ENCODE data around the gene PSMF1. TPM values are rescaled to one million over a fixed set of nuclear protein-coding genes. Genes with fewer than 3 reads are reported as not detected.

PSMF1 gene
- total and polyA plus RNA-seq, 2 of the 13 experiments (the other 11 are each of a cell fraction or from before 2014, with no cell fraction given): 82.5 to 86.0 TPM

DNA sequence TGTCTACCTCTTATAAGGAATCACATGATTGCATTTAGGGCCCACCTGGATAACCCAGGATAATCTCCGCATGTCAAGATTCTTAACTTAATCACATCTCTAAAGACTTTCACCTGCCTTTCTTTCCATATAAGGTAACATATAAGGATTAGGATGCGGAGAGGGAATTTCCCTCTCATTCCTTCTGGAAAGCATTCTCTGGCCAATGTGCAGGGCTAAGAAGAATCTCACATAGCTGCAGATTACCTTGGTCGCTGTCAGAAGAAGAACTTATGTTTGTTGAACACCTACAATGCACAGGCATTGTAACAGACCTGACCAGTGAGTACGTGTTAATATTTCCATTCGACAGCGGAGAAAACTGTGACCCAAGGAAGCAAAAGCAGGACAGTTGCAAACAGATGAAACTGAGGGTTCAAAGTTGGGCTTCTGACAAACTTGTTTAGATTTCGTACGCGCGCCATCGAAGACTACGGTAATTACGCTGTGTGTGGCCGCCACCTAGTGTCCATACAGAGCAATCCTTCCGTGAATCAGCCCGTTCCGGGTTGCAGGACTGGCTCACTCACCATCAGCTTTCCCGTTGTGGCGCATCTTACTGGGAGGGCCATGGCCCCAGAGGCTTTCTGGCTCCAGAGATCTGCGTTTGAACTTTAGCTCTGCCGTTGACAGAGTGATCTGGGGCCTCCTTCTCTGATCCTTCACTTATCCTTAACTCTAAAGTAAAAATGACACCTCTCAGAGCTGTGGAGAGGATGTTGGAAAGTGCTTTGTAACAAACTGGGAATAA lies 94.4 kb downstream of the PSMF1 start (continued):
- TF ChIP-seq, protein P1, sequence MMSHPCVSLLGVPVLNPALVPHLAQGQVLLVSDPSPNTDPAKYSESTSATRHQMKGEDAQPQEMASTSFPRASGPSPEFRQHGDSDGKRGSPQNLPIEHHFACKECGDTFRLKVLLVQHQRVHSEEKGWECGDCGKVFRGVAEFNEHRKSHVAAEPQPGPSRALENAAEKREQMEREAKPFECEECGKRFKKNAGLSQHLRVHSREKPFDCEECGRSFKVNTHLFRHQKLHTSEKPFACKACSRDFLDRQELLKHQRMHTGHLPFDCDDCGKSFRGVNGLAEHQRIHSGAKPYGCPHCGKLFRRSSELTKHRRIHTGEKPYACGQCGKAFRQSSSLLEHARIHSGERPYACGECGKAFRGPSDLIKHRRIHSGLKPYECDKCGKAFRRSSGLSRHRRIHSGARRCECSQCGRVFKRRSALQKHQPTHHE (CRISPR knock-in tag; IDR thresholded peaks at IDR 0.05; ENCODE audit: borderline replicate concordance): no peak
- TF ChIP-seq ZNF75D (CRISPR knock-in tag; IDR thresholded peaks at IDR 0.05; ENCODE audit: borderline replicate concordance) (no peak), CC2D1A (CRISPR knock-in tag; IDR thresholded peaks at IDR 0.05) (no peak), CEBPG (CRISPR knock-in tag; IDR thresholded peaks at IDR 0.05) (peak; percentile 41; the same call in 1 of the 2 replicates), SIX1 (CRISPR knock-in tag; IDR thresholded peaks at IDR 0.05; ENCODE audit: borderline replicate concordance) (no peak; the same call in 1 of the 2 replicates), NR2F2 (IDR thresholded peaks at IDR 0.05; ENCODE audit: borderline replicate concordance, low read depth) (no peak), PHF8 (CRISPR knock-in tag; IDR thresholded peaks at IDR 0.05) (no peak), ZSCAN9 (CRISPR knock-in tag; IDR thresholded peaks at IDR 0.05; ENCODE audit: borderline replicate concordance) (no peak), SPEN (CRISPR knock-in tag; IDR thresholded peaks at IDR 0.05; ENCODE audit: low read depth) (no peak), ZNF556 (CRISPR knock-in tag; IDR thresholded peaks at IDR 0.05; ENCODE audit: borderline replicate concordance) (peak; percentile 53; the same call in 1 of the 2 replicates), FOSL2 (CRISPR knock-in tag; IDR thresholded peaks at IDR 0.05) (peak; percentile 66), NCOA2 (CRISPR knock-in tag; IDR thresholded peaks at IDR 0.05) (peak; percentile 28; the same call in 1 of the 2 replicates), ZNF749 (CRISPR knock-in tag; IDR thresholded peaks at IDR 0.05; ENCODE audit: borderline replicate concordance) (no peak)
- TF ChIP-seq, protein P2, sequence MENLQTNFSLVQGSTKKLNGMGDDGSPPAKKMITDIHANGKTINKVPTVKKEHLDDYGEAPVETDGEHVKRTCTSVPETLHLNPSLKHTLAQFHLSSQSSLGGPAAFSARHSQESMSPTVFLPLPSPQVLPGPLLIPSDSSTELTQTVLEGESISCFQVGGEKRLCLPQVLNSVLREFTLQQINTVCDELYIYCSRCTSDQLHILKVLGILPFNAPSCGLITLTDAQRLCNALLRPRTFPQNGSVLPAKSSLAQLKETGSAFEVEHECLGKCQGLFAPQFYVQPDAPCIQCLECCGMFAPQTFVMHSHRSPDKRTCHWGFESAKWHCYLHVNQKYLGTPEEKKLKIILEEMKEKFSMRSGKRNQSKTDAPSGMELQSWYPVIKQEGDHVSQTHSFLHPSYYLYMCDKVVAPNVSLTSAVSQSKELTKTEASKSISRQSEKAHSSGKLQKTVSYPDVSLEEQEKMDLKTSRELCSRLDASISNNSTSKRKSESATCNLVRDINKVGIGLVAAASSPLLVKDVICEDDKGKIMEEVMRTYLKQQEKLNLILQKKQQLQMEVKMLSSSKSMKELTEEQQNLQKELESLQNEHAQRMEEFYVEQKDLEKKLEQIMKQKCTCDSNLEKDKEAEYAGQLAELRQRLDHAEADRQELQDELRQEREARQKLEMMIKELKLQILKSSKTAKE (CRISPR knock-in tag; IDR thresholded peaks at IDR 0.05; ENCODE audit: borderline replicate concordance): no peak
- TF ChIP-seq, protein P3, sequence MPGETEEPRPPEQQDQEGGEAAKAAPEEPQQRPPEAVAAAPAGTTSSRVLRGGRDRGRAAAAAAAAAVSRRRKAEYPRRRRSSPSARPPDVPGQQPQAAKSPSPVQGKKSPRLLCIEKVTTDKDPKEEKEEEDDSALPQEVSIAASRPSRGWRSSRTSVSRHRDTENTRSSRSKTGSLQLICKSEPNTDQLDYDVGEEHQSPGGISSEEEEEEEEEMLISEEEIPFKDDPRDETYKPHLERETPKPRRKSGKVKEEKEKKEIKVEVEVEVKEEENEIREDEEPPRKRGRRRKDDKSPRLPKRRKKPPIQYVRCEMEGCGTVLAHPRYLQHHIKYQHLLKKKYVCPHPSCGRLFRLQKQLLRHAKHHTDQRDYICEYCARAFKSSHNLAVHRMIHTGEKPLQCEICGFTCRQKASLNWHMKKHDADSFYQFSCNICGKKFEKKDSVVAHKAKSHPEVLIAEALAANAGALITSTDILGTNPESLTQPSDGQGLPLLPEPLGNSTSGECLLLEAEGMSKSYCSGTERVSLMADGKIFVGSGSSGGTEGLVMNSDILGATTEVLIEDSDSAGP (CRISPR knock-in tag; IDR thresholded peaks at IDR 0.05; ENCODE audit: borderline replicate concordance): no peak; the same call in 1 of the 2 replicates
- TF ChIP-seq, protein P4, sequence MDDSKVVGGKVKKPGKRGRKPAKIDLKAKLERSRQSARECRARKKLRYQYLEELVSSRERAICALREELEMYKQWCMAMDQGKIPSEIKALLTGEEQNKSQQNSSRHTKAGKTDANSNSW (CRISPR knock-in tag; IDR thresholded peaks at IDR 0.05; ENCODE audit: borderline replicate concordance): no peak
- TF ChIP-seq, protein P5, sequence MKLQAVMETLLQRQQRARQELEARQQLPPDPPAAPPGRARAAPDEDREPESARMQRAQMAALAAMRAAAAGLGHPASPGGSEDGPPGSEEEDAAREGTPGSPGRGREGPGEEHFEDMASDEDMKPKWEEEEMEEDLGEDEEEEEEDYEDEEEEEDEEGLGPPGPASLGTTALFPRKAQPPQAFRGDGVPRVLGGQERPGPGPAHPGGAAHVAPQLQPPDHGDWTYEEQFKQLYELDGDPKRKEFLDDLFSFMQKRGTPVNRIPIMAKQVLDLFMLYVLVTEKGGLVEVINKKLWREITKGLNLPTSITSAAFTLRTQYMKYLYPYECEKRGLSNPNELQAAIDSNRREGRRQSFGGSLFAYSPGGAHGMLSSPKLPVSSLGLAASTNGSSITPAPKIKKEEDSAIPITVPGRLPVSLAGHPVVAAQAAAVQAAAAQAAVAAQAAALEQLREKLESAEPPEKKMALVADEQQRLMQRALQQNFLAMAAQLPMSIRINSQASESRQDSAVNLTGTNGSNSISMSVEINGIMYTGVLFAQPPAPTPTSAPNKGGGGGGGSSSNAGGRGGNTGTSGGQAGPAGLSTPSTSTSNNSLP (IDR thresholded peaks at IDR 0.05; ENCODE audit: low read depth, low read length): peak; percentile 91
- TF ChIP-seq, protein P6, sequence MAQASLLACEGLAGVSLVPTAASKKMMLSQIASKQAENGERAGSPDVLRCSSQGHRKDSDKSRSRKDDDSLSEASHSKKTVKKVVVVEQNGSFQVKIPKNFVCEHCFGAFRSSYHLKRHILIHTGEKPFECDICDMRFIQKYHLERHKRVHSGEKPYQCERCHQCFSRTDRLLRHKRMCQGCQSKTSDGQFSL (CRISPR knock-in tag; IDR thresholded peaks at IDR 0.05): 0 out of 2 replicates have a peak, but pooled peaks have one; percentile 11
- TF ChIP-seq, protein P7, sequence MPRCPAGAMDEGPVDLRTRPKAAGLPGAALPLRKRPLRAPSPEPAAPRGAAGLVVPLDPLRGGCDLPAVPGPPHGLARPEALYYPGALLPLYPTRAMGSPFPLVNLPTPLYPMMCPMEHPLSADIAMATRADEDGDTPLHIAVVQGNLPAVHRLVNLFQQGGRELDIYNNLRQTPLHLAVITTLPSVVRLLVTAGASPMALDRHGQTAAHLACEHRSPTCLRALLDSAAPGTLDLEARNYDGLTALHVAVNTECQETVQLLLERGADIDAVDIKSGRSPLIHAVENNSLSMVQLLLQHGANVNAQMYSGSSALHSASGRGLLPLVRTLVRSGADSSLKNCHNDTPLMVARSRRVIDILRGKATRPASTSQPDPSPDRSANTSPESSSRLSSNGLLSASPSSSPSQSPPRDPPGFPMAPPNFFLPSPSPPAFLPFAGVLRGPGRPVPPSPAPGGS (CRISPR knock-in tag; IDR thresholded peaks at IDR 0.05): 0 out of 2 replicates have a peak, but pooled peaks have one; percentile 76
